ENCODE data around the gene CSNK1D.

DNA sequence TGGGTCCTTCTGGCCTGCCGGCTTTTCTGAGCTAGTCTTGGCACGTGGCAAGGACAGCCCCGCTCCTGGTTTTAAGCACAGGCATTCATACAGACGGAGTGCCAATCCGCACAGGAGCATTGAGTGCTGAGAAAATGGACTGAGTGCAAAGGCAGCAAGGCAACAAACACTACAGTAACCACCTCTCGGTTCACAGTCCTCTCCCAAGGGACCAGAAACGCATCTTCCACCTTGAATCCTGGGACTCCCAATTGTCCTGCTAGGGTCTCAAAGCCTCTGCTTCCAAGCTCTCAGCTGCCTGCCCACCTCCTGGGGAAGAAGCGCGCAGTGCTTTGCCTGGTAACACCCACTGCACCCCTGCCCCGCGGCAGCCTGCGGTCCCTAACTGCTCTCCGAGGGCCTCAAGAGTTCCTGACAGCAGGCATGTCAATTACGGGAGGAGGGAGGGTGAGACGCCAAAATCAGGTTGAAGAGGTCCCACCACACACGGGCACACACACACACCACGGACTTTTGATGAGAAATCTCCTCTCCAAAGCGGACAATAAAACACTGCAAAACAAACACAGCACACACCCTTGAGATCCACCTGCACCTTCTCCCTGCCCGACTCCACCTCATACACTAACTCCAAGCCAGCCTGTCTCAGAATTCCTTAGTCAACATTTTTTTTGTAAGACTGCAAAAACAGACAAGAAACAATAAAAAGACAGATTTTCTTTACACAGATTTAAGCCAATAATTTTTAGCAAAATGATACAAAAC is 29.7 kb downstream of the CSNK1D start:
- no peak for TF ChIP-seq CTCF (conservative IDR thresholded peaks at IDR 0.05; ENCODE audit: low read length)
- no peak for TF ChIP-seq EZH2phosphoT487 (IDR thresholded peaks at IDR 0.05; ENCODE audit: borderline replicate concordance)
